ENCODE data around the gene IL6R.

IL6R gene

DNA sequence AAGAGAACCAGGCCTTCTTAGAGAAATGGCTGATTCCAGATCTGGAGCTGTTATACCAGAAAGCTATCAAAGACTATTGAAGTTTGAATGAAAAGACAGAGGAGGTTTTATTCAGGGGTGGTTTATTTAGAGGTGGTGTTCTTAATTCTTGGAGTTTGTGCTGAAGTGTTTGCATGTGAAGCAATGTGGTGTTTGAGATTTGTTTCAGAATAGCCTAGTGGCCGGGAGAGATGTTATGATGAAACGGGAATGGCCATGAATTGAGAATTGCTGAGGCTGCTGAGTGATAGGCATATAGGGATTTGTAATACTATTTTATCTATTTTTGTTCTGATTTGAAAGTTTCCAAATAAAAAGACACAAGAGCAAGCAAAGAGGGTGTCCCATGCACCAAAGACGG, 107.6 kb downstream of the IL6R start:
- Mint-ChIP-seq H3K27ac (ENCODE audit: low read depth) (no peak overlapping the region), H3K27me3 (peaks cover 72% of the 10 kb centered on the region), H3K9me3 (no peaks in the 10 kb centered on the region), H3K4me3 (no peak overlapping the region), H3K36me3 (ENCODE audit: insufficient read depth) (peaks cover 2% of the 10 kb centered on the region), H3K4me1 (no peaks in the 10 kb centered on the region)
- DNase-seq (ENCODE audit: low spot score in 2 of 2) (no peak), ATAC-seq (replicated peaks; ENCODE audit: extremely low read depth, poor library complexity, severe bottlenecking) (no peak)

DNA sequence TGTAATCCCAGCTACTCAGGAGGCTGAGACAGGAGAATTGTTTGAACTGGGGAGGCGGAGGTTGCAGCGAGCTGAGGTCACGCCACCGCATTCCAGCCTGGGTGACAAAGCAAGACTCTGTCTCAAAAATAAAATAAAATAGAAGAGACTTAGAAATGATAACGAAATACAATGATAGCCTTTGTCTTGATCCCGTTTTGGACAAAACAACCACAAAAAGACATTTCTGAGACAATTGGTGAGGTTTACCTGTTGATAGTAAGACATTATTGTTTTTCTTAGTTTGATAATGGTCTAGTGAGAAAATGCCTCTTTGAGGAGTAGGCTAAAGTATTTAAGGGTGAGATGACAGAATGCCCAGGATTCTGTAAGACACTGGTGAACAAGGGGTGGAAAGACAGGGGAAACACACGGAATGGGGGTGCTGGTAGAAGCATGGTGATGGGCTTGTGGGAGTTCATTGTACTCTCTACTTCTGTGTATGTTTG, 109.0 kb downstream of the IL6R start:
- no peak overlapping the region for H3K27ac Mint-ChIP-seq (ENCODE audit: low read depth)
- H3K4me1 Mint-ChIP-seq: no peaks in the 10 kb centered on the region
- no peak overlapping the region for H3K4me3 Mint-ChIP-seq
- H3K27me3 Mint-ChIP-seq: peaks cover 59% of the 10 kb centered on the region
- peaks cover 2% of the 10 kb centered on the region for H3K36me3 Mint-ChIP-seq (ENCODE audit: insufficient read depth)
- ATAC-seq (replicated peaks; ENCODE audit: extremely low read depth, poor library complexity, severe bottlenecking) (no peak), DNase-seq (ENCODE audit: low spot score in 2 of 2) (no peak)
- H3K9me3 Mint-ChIP-seq: no peaks in the 10 kb centered on the region

DNA sequence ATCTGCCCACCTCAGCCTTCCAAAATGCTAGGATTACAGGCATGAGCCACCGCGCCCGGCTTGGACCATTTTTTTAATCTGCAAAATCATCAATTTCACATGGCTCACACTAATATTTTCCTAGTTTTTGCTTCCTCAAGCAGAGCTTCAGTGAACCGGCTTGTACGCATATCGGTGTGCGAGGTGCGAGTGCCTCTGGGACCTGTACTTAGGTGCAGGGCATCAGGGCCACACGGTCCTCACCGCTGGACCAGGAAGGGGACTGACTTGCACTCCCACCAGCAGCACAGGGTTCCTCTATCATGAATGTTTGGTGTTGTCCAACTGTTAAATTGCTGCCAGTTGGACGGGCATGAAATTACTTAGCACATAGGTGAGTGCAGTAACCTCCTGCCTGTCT, 112.5 kb downstream of the IL6R start:
- ATAC-seq (replicated peaks; ENCODE audit: extremely low read depth, poor library complexity, severe bottlenecking): no peak
- H3K27me3 Mint-ChIP-seq: peaks cover 54% of the 10 kb centered on the region

More for the DNA sequence above, 112.5 kb downstream of the IL6R start:
- no peak for DNase-seq (ENCODE audit: low spot score in 2 of 2)
- no peaks in the 10 kb centered on the region for H3K9me3 Mint-ChIP-seq
- H3K27ac Mint-ChIP-seq (ENCODE audit: low read depth): no peak overlapping the region
- H3K4me3 Mint-ChIP-seq: no peak overlapping the region
- no peaks in the 10 kb centered on the region for H3K4me1 Mint-ChIP-seq
- peaks cover 2% of the 10 kb centered on the region for H3K36me3 Mint-ChIP-seq (ENCODE audit: insufficient read depth)
